GM18907 (cell line): Measurements from ENCODE around the gene D2HGDH.
"Not testable (repeated sequence)": the region's sequence is repeated elsewhere in the genome, so short reads cannot be mapped to it uniquely, and the experiment has no call there.

ENCODE experiments used
- ATAC-seq: cut with Tn5 transposase; IDR thresholded peaks from one replicate; pipeline ENCODE4 v1.9.1; 2021; ENCODE audit warnings: mild to moderate bottlenecking, moderate library complexity; ENCODE audit not compliant: unreplicated experiment

The D2HGDH gene

DNA sequence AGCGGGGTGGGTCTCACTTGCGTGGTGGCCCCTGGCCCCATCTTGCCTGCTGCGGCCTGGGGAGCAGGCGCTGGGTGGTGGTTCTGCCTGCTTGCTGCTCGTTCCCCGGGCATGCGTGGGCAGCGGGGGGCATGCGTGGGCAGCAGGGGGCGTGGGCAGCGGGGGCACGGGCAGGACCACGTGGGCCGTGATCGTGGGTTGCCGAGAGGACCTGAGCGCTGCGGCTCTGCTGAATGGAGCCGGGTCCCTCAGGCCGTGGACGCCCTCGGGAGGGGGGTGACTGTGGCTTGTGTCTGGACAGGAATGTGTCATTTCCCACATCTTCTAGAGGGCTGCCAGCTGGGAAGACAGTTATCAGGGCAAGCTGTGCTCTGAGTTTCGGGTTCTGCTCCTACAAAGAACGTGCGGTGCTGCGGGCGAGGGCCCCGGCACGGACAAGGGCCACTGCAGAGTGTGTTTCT lies 33.9 kb downstream of the D2HGDH start:
- ATAC-seq = no peak

DNA sequence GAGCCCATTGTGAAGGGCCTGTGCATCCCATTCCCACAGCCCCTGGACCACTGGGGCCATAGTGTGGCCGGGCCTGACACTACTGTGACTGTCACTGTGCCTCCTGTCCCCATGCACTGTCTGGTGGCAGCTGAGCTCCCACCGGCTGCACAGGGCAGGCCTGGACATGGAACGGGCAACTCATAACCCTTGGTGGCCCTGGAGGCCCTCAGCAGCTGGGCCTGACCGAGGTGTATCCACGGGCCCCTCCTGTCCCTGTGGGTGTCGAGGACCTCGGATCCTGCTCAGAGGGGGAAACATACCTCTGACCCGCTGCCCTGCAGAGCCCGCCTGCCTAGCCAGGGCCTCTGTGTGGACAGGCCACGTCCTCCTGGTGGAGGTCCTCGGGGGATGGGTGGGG lies 34.4 kb downstream of the D2HGDH start:
- no peak for ATAC-seq

DNA sequence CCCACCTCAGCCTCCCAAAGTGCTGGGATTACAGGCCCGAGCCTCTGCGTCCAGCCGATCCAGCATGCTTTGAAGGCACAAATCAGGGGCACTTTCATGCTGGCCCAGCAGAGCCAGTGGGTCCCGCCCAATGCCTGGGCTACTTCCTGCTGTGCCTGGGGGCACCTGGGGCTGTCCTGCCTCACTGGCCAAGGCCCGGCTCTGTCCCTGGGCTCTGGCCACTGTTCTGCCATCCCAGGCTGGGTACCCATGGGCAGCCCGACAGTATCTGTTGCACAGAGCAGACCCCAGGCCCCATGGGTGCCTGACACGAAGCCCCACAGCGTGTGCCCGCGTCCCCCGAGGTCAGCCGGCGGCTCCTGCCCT lies 35.4 kb downstream of the D2HGDH start:
- ATAC-seq = no peak

DNA sequence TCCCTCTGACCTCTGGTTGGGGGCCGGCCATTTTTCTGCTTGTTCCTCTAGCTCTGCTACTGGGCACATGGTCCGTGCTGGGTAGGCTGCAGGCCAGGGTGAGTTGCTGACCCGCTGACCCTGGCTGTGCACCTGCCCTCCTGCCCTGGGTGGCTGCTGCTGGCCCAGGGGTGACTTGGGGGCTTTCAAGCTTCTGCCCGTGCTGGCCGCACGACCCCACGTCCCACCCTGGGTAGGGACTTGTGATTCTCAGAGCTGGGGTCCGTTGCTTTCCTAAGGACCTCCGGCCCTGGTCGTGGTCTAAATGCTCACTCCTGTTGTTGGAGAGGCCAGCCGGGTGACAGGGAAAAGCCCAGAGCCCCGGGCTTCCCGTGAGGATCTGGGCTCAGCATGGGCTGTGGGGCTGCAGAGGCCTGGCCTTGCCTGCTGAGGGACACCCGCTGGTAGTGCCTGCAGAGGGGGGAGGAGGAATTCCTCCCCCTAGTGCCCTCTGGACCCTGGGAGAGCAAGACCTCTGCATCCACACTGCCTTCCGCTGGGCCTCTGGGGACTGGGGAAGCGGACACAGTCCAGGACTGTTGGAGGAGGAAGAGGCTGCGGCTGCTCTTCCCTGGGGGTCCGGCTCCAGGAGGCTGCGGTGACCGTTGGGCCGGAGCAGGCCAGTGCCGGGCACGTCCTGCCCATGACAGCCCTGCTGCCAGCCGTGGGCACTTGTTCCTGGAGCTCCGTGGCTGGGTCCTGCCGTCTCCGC lies 35.9 kb downstream of the D2HGDH start:
- no peak for ATAC-seq

DNA sequence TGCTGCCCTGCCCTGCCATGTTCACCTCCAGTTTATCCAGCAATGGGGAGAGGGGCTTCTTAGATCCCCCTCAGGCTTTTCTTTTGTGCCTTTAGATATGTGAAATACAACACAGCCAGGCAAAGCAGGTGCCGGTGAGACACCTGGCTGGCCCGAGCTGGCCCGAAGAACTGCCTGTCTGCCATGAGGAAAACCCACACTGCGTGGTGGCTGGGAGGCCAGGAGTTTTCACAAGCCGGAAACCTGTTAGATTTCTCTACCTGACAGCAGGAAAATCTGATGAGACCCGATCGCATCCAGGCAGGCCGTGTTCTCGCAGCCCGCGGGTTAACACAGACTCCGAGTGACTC lies 36.5 kb downstream of the D2HGDH start:
- no peak for ATAC-seq

DNA sequence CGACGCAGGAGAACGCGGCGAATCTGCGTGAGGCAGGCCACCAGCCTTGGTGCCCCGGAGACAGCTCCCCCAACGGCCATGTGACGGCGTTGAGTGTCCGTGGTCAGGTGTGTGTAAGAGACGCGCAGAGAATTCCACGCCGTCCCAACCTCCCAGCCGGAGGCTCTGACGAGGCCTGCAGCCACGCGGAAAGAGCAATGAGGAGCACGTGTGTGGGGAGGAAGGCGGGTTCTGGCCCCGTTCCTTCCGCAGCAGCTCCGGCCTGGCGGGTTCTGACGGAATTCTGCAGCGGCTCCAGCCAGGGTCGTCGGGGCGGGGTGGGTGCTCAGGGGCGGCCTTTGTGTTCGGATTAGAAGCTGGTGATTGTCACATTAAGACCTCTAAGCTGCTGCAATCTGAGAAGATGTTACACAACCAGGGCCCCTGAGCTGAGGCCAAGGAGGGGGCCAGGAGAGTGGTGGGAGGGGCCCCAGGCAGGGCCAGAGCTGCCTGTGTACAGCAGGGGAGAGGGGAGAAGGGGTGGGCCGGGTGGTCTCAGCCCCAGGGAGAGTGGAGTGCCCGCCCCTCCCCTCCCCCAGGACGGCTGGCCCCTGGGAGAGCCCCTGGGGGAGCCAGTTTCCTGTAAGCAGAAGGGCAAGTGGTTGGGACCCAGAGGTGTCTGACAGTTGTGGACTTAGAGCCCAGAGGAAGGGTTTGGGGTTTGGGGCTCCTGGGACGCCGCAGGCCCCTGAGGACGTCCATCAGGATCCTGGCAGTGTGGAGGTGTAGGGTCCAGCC lies 37.0 kb downstream of the D2HGDH start:
- no peak for ATAC-seq

DNA sequence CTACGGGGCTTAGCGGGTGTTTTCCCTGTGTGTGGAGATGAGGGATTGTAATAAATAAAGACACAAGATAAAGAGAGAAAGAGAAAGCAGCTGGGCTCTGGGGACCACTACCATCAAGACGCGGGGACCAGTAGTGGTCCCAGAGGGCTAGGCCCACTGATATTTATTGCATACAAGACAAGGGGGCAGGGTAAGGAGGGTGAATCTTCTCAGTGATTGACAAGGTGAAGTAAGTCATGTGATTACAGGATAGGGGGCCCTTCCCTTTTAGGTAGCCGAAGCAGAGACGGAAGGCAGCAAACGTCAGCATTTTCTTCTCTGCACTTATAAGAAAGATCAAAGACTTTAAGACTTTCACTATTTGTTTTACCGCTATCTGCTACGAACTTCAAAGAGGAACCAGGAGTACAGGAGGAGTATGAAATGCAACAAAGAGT lies 37.7 kb downstream of the D2HGDH start:
- no peak for ATAC-seq

DNA sequence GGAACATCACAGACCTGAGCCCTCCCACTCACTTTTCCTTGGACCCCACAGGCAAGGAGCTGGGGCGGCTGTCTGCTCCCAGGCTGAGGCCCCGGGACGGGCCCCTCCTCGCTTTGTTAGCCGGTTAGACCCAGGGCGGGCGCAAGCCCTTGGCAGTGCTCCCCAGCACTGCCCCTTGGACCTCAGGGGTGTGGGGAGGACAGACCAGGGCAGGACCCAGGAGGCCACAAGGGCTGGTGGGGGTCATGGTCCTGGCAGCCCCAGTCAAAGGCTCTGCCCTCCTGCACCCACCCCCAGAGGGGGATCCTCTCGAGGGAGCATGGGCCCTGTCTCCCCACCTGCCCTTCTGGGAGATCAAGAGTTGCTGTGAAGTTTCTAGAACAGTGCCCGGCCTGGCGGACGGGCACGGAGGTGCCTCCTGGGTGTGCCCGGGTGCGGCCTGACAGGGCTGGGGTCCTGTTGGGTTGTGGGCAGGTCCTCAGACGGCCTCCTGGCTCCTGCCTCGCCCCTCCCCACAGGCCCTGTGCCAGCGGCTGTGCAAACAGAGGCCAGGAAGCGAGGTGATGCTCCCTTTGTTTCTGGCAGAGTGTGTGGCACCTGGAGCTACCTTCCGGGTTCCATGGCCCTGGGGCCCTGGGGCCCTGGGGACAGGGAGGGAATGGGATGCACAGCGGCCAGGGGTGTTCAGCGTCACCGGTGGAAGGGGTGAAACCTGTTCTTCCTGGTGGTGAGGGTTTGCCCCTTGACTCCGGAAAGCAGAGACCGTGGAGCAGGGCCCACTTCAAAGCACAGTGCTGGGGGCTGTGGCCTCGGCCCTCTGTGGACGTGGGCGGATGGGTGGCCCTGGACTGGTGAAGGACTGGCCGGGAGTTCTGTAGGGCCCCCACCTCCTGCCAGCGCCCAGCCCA lies 39.3 kb downstream of the D2HGDH start:
- no peak for ATAC-seq

DNA sequence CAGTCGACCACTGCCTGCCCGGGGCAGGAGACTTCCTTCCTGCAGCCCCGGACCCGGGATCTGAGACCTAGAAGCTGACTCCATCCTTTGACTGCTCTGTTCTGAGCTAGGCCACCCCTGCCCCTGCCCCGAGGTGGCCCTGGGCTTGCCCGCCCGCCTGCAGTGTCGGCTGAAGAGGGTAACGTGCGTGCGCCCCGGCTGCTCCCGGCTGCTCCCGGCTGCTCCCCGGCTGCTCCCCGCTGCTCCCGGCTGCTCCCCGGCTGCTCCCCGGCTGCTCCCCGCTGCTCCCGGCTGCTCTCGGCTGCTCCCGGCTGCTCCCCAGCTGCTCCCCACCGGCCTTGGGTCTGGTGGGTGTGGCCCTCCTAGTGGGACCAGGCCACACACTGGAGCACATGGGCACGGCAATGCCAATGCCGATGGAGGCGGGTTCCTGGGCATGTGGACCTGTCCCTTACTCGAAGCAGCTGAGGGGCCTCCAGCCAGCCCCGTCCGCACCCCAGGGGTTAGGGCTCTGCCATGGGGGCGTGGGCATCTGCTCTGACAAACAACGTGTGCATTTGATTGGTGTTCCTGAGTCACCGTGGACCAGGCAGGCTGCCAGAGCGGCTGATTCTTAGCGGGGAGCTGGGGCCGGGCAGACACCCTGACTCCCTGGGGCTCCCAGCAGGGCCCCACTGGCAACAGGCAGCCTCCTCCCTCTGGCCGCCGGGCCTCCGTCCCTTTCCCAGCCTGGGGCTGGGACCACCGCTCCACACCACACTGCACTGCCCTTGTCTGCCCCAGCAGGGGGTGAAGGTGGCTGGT lies 40.2 kb downstream of the D2HGDH start:
- no peak for ATAC-seq

DNA sequence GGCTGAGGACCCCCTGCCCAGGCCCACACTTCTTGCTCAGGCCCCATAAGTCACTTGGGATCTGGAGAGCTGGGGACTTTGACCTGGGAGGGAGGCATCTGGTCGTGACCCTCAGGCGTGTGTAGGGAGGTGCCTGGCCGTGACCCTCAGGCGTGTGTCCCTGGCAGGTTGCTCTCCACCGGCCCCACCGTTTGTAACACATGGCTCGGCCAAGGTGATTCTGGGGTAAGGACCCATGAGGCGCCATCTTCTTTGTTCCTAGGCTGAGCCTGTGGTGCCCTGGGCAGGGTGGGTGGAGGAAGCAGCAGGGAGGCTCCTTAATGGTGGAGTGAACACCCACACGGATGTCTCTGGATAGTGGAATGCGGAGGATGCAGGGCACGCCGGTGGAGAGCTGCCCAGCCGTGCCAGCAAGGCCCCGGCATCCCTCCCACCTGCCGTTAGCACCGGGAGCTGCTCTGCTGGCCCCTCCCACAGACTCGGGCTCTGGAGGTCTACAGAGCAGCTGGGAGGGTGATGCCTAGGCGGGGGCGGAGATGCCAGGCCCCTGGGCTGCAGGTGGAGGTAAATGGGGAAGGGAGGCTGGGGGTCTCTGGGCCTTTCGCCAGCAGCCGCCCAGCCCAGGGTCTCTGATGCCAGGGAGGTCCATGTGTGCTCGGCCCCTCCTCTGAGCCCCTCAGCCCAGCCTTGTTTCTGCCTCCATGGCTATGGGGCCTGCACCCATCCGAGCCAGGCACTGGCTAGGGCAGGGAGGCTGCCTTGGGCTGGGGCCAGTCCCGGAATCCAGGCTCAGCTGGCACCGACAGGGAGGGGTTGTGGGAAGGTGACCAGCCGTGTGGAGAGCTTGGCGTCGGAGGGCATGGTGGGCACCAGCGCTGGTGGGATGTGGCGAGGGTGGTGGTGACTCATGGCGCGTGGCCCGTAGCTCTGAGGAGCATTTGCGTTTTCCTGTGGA lies 41.1 kb downstream of the D2HGDH start:
- no peak for ATAC-seq

DNA sequence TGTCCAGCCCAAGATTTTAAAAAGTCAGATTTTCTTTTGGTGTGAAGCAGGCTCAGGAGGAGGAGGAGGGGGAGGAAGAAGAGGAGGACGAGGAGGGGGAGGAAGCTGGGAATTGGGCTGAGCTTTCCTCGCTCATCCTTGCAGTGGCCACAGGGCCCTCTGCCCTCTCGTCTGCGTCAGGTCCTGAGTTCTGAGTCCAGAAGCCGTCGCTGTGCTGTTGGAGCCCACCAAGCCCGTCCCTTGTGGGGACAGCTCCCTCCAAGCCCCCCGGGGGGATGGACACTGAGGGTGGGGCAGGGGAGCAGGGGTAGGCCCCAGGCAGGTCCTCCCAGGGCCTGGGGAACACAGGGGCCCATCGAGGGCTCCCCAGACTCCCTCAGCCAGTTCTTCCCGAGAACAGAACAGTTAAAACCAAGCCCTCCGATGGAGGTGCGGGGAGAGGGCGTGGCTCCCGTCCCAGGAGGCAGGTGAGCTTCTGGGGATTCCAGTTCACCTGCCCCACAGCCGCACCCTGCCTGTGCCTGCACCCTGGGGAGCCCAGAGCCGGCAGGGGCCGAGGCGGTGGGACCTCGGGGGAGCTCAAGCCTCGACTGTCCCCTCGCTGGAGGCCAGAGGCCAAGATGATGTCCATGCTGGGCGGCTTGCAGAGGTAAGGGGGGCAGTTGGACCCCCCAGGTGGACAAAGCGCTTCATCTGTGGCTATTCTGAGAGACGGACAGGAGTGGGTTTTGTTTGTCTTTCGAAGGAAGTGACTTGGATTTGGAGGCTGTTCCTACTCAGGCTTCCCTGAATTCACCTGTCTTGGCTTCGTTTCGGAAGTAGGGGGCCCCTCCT lies 42.1 kb downstream of the D2HGDH start, which contains the start of gene GAL3ST2:
Gene GAL3ST2, plus strand, starts transcription at position 487 of the 834 bp plus-strand sequence. Its CDS starts 134 bp downstream, at position 621.
- ATAC-seq = no peak

DNA sequence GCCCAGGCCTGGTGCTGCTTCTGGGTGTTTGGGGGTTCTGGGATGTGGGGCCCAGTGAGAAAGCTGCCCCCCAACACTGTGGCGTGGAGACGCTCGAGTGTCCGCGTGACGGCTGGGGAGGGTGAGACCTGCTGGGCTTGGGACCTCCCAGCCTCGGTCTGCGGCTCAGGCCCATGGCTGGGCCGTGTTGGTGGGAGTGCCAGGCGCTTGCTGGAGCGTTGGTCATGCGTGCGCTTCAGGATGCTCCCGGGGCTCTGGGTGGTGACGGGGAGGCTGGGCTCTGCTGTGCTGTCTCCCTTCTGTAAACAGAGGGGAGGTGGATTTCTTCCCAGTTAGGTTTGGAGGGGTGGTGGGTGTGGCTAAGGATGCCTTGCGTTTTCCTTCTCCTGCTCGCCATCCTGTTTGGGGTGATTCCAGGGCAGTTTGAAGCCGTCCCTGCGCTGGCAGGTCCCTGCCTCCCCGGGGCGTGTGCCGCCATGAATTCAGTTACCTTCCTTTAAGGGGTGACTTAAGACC lies 42.8 kb downstream of the D2HGDH start:
- no peak for ATAC-seq

DNA sequence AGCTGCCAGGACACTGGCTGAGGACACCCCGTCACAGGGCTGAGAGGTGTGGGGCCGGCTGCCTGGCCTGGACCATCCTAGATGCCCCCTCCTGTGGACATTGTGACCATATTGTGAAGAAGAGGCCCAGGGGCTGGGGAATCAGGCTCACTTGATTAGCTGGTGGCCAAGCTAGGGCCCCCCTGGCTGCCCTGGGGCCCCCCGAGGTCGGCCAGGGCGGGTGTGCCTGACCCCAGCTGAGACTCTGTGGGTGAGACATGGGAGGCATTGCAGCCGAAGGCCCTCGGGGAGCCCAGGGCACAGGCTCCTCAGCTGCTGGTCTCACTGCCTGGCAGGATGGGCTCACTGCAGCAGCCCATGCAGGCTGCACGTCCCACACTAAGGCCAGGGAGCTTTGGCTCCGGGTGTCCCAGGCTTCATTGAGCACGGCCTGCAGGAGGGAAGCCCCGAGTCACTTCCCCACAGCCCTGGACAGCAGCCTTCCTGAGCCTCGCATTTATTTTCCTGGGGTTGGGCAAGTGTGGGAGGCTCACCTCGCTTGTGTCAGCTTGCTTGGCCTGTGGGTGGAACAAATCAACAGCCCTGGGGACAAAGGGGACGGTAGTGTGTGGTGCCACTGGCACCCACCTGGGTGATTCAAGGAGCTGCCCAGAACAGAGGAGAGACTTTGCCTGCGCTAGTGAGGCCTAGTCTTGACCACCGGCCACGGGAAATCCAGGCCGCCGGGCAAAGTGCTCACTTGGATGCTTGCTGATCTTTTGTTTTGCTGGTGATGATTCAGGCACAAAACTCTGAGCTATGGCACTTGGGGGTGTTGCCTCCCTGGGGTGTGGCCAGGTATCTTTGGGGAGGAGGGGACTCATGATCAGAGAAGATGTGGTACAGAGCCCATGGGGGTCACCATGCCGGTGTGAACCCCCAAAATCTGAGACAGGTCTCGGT lies 43.5 kb downstream of the D2HGDH start:
- ATAC-seq = no peak

DNA sequence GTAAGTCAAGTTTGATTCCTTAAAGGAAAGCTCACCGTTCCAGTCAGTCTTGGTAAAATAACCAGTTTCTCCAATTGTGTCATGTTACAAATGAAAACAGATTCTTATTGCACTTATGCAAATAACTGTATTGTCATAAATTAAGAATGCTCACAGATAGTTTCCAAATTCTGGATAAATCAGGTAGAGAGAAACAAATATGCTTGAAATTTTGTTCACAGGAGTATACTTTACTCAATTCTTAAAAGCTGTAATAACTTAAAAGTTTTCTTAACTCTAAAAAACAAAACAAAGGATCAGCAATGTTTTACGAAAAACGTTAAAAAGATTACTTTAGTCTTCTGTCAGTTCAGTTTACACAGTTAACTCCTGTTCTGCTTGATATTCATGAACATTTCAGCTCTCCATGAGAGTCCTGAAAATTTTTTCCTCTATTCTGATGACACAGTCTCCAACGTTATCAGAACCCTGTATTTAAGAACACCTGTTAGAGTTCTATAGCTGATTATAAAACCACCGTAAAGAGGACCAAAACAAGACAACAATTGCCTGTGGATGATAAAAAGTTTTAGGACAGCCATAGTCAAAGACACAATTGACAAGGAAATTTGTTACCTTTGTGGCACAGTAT lies 46.6 kb downstream of the D2HGDH start:
- no peak for ATAC-seq

DNA sequence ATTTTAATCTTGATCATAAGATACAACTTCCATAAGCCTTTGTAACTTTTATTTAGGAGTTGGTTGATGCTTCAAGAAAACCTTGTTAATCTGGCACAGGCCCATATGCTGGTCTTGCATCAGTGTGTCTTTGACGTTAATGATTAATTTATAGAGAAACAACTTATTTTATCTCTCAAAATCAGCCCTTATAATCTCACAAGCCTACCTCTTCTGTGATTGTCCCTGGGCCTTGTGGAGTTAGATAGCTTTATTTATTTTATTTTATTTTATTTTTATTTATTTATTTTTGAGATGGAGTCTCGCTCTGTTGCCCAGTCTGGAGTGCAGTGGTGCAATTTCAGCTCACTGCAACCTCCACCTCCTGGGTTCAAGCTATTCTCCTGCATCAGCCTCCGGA lies 47.6 kb downstream of the D2HGDH start:
- ATAC-seq = not testable (repeated sequence)

DNA sequence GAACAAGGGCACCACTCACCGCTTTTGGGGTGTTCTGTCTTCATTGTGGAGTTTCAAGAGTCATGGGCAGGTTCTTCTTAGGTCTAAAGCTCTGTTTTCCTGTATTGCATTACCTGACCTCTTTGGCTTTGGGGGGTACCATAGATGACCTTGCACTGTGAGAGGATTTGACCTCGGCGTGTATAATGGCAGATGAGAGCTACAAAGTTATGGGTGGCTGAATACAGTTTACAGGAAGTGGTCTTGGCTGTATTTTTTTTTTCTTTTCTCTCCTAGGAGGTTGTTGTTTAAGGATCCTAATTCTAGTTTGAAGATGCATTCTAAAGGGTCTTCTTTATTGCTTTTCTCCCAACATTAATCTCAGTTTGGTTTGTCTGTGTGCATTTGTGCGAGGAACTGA lies 53.7 kb downstream of the D2HGDH start:
- no peak for ATAC-seq

DNA sequence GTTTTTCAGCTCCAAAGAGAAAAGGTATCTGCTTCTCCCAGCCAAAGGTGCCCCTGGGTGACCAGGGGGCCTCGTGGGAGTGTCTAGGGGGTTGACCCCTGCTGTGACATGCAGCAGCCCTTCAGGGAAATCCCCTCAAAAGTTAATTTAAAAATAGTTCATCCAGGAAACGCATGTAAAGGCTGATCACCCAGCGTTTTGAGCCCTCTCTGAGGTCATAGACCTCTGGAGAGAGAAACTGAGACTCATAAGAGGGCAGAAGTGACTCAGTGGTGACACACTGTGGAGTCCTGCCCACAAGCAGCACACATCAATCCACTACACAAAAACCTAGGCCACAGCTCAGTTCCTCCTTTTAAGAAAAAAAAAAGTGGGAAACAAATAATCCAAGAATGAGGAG lies 54.1 kb downstream of the D2HGDH start:
- ATAC-seq = peak; percentile 55
